HCT116 (cell line): ENCODE data around the gene FRAS1. TPM values are rescaled to one million over a fixed set of nuclear protein-coding genes. Genes with fewer than 3 reads are reported as not detected.

Experiments used
- ATAC-seq: fragments of 200-7000 bp; cut with Tn5 transposase; 2 replicates; pipeline ENCODE4 v1.9.1; 2020; ENCODE audit warnings: mild to moderate bottlenecking, moderate library complexity
- BruUV-seq: library from RNA; stranded (reverse); fragments of 400-500 nt; replicated peaks from 2 replicates; lab custom pipeline; 2021; lab: Mats Ljungman, UMichigan
- CTCF ChIA-PET: fragments of 300-600 bp; sonication (Branson Sonifier 250); formaldehyde crosslinking; loops from one replicate; lab custom pipeline; 2021; ENCODE audit warnings: antibody characterized with exemption; lab: Charles Lee
- POLR2A ChIA-PET: fragments of 300-600, 350-600 bp; sonication (Branson Sonifier 250); formaldehyde crosslinking; loops from one replicate; lab custom pipeline; 2021; ENCODE audit warnings: antibody characterized with exemption; lab: Charles Lee
- RAD21 ChIA-PET, 2 experiments: fragments of 300-600 bp; sonication (Branson Sonifier 250); formaldehyde crosslinking; loops; one replicate each; lab custom pipeline; 2023; ENCODE audit warnings: low total read pairs in 2 of 2; ENCODE audit not compliant: uncharacterized antibody in 2 of 2, unreplicated experiment in 2 of 2, low non-redundant PET in 1 of 2; lab: Charles Lee
- DNase-seq: peaks from one replicate; pipeline ENCODE4 v3.0.0-alpha.2; 2010; ENCODE audit warnings: low read depth, low spot score
- H2AFZ ChIP-seq: fragments of 200-600 bp; shearing (Covaris generic), sonication (generic); 2 replicates; pipeline ENCODE4 v1.6.1; 2017; ENCODE audit warnings: low read depth, mixed run types, mixed read lengths, antibody characterized with exemption, low read length; ENCODE audit not compliant: poor library complexity, severe bottlenecking
- H3K27ac ChIP-seq: 2 replicates; pipeline ENCODE4 v1.5.1; 2012; ENCODE audit warnings: low read depth, low read length
- H3K27me3 ChIP-seq: fragments of 200-600 bp; sonication (generic); 2 replicates; pipeline ENCODE4 v1.6.1; 2016; ENCODE audit warnings: mixed run types, low read length, mixed read lengths; ENCODE audit not compliant: insufficient read depth
- H3K36me3 ChIP-seq, 2 experiments: fragments of 200-500 bp in 1 of 2; fragments of 200-600 bp in 1 of 2; sonication (Bioruptor generic) in 1 of 2; sonication (generic) in 1 of 2; 2 replicates each; pipeline versions ENCODE4 v1.5.1 to v1.6.1; 2014 to 2016; ENCODE audit warnings: low read length in 2 of 2, inconsistent platforms in 1 of 2, mixed read lengths in 1 of 2, mixed run types in 1 of 2; ENCODE audit not compliant: insufficient read depth in 2 of 2, control insufficient read depth in 1 of 2
- H3K4me1 ChIP-seq, 2 experiments: fragments of 200-600 bp in 1 of 2; sonication (generic) in 1 of 2; 2 replicates each; pipeline versions ENCODE4 v1.5.1 to v1.6.1; 2012 to 2017; ENCODE audit warnings: low read length in 2 of 2, inconsistent platforms in 1 of 2, mild to moderate bottlenecking in 1 of 2, mixed read lengths in 1 of 2, mixed run types in 1 of 2, moderate library complexity in 1 of 2; ENCODE audit not compliant: insufficient read depth in 2 of 2, control insufficient read depth in 1 of 2
- H3K4me2 ChIP-seq: fragments of 200-600 bp; sonication (generic); 2 replicates; pipeline ENCODE4 v1.6.1; 2017; ENCODE audit warnings: mixed run types, low read length, mixed read lengths
- H3K4me3 ChIP-seq, 2 experiments: fragments of 200-600 bp in 1 of 2; sonication (generic) in 1 of 2; replicated peaks in 1 of 2; 2 replicates each; pipeline ENCODE4 v1.5.1; 2011 to 2016; ENCODE audit warnings: low read length in 2 of 2, control low read depth in 1 of 2, low read depth in 1 of 2, mild to moderate bottlenecking in 1 of 2, mixed read lengths in 1 of 2, mixed run types in 1 of 2
- H3K79me2 ChIP-seq: fragments of 200-600 bp; sonication (generic); 2 replicates; pipeline ENCODE4 v1.6.1; 2017; ENCODE audit warnings: mild to moderate bottlenecking, mixed run types, low read length, moderate library complexity, mixed read lengths; ENCODE audit not compliant: insufficient read depth
- H3K9ac ChIP-seq: fragments of 200-600 bp; sonication (generic); 2 replicates; pipeline ENCODE4 v1.6.1; 2016; ENCODE audit warnings: low read length, mixed read lengths
- H3K9me2 ChIP-seq: fragments of 200-600 bp; sonication (generic), shearing (Covaris generic); 2 replicates; pipeline ENCODE4 v1.6.1; 2017; ENCODE audit warnings: mixed run types, mild to moderate bottlenecking, moderate library complexity; ENCODE audit not compliant: insufficient read depth
- H3K9me3 ChIP-seq, 2 experiments: fragments of 200-500 bp in 1 of 2; fragments of 200-600 bp in 1 of 2; sonication (Bioruptor generic) in 1 of 2; sonication (generic) in 1 of 2; 2 replicates each; pipeline ENCODE4 v1.6.1; 2014 to 2017; ENCODE audit warnings: low read length in 2 of 2, mixed read lengths in 2 of 2, inconsistent platforms in 1 of 2, low read depth in 1 of 2, mild to moderate bottlenecking in 1 of 2, mixed run types in 1 of 2, moderate library complexity in 1 of 2; ENCODE audit not compliant: control insufficient read depth in 1 of 2, insufficient read depth in 1 of 2
- H4K20me1 ChIP-seq: fragments of 200-600 bp; sonication (generic), shearing (Covaris generic); 2 replicates; pipeline ENCODE4 v1.6.1; 2017; ENCODE audit warnings: mixed run types, mild to moderate bottlenecking, moderate library complexity; ENCODE audit not compliant: insufficient read depth
- CBX3 ChIP-seq: IDR thresholded peaks from 2 replicates; pipeline ENCODE4 v1.6.1; 2012; ENCODE audit warnings: low read depth
- CEBPB ChIP-seq: IDR thresholded peaks from 2 replicates; pipeline ENCODE4 v1.6.1; 2012; ENCODE audit warnings: low read depth
- POLR2A ChIP-seq: IDR thresholded peaks from 2 replicates; pipeline ENCODE4 v1.7.0; 2011; ENCODE audit warnings: borderline replicate concordance; ENCODE audit not compliant: insufficient read depth, insufficient read length; ENCODE audit errors: extremely low read depth
- RAD21 ChIP-seq: IDR thresholded peaks from 2 replicates; pipeline ENCODE4 v1.6.1; 2012; ENCODE audit warnings: low read depth, mild to moderate bottlenecking
- SIN3A ChIP-seq: IDR thresholded peaks from 2 replicates; pipeline ENCODE4 v1.6.1; 2012; ENCODE audit warnings: low read depth
- SP1 ChIP-seq: IDR thresholded peaks from 2 replicates; pipeline ENCODE4 v1.6.1; 2012; ENCODE audit warnings: low read depth
- intact Hi-C: fragments of 100-400 bp; cut with micrococcal nuclease; formaldehyde crosslinking; loops from 2 replicates; pipeline ENCODE4 v1.10.0; 2022
- total RNA-seq: library from RNA; stranded (reverse); gene quantifications from one replicate; pipeline ENCODE4 v1.2.1, GENCODE V29; 2021; ENCODE audit not compliant: unreplicated experiment
- TF ChIP-seq, protein P1 (sequence below): IDR thresholded peaks from 2 replicates; pipeline ENCODE4 v1.6.1; 2012; ENCODE audit warnings: low read depth
- TF ChIP-seq, protein P2 (sequence below): IDR thresholded peaks from 2 replicates; pipeline ENCODE4 v1.6.1; 2012

The FRAS1 gene
- total RNA-seq, 1 experiment from 2014 or later: 33.5 TPM

- no peak overlapping the region for H3K4me3 ChIP-seq
- intact Hi-C loops: no loop called here
- H3K36me3 ChIP-seq: no peaks in the 10 kb centered on the region
- no peaks in the 10 kb centered on the region for H3K9me3 ChIP-seq
- H3K79me2 ChIP-seq: no peaks in the 10 kb centered on the region
- BruUV-seq: no TSS peak
- H3K4me1 ChIP-seq: no peaks in the 10 kb centered on the region
- H4K20me1 ChIP-seq: no peaks in the 10 kb centered on the region
- no peak for TF ChIP-seq SP1
- TF ChIP-seq, protein P1, sequence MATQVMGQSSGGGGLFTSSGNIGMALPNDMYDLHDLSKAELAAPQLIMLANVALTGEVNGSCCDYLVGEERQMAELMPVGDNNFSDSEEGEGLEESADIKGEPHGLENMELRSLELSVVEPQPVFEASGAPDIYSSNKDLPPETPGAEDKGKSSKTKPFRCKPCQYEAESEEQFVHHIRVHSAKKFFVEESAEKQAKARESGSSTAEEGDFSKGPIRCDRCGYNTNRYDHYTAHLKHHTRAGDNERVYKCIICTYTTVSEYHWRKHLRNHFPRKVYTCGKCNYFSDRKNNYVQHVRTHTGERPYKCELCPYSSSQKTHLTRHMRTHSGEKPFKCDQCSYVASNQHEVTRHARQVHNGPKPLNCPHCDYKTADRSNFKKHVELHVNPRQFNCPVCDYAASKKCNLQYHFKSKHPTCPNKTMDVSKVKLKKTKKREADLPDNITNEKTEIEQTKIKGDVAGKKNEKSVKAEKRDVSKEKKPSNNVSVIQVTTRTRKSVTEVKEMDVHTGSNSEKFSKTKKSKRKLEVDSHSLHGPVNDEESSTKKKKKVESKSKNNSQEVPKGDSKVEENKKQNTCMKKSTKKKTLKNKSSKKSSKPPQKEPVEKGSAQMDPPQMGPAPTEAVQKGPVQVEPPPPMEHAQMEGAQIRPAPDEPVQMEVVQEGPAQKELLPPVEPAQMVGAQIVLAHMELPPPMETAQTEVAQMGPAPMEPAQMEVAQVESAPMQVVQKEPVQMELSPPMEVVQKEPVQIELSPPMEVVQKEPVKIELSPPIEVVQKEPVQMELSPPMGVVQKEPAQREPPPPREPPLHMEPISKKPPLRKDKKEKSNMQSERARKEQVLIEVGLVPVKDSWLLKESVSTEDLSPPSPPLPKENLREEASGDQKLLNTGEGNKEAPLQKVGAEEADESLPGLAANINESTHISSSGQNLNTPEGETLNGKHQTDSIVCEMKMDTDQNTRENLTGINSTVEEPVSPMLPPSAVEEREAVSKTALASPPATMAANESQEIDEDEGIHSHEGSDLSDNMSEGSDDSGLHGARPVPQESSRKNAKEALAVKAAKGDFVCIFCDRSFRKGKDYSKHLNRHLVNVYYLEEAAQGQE: no peak
- TF ChIP-seq CBX3: no peak
- no peak overlapping the region for H3K27ac ChIP-seq
- ChIA-PET RAD21 (no interaction called here), CTCF (no interaction called here), POLR2A (interaction anchor here (1.6 kb wide), 1 partner anchor 9 kb away, joined by 4 read pairs; no protein-coding TSS in a partner anchor)
- H2AFZ ChIP-seq: no peak overlapping the region
- ATAC-seq (no peak), DNase-seq (no peak)
- no peaks in the 10 kb centered on the region for H3K27me3 ChIP-seq
- H3K4me2 ChIP-seq: no peak overlapping the region
- no peaks in the 10 kb centered on the region for H3K9me2 ChIP-seq
- no peak overlapping the region for H3K9ac ChIP-seq
These were observed 288.1 kb downstream of the FRAS1 start for GRCh38 chr4:78345237-78345636.

DNA sequence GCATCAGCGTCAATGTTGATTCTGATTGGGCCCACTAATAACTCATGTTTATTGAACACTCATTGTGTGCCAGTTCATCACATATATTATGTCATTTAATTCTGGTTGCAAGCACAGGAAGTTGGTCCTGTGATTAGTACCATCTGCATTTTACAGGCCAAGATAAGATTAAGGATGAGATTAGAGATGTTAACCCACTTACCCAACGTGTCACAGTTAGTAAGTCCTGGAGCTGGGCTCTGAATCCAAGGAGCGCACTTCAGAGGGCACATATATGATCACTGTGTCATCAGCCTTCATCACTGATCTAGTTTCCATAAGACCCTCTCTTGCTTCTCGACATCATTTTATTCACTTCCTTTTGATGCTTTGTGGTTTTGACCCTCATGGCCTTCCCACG, 289.1 kb downstream of the FRAS1 start:
- RAD21 ChIA-PET: interaction anchor here in 1 of 2 experiments (0.7 kb wide), 1 partner anchor 400 kb away, joined by 3 read pairs; no protein-coding TSS in a partner anchor
- CTCF ChIA-PET: no interaction called here
- no peaks in the 10 kb centered on the region for H3K36me3 ChIP-seq
- TF ChIP-seq, protein P2, sequence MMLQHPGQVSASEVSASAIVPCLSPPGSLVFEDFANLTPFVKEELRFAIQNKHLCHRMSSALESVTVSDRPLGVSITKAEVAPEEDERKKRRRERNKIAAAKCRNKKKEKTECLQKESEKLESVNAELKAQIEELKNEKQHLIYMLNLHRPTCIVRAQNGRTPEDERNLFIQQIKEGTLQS: no peak
- TF ChIP-seq, protein P1: no peak
- TF ChIP-seq POLR2A: no peak
- TF ChIP-seq SIN3A: no peak
- TF ChIP-seq RAD21: no peak
- no peak for TF ChIP-seq CEBPB
- no peak for TF ChIP-seq SP1
- H3K9ac ChIP-seq: no peak overlapping the region
- H3K9me2 ChIP-seq: no peaks in the 10 kb centered on the region
- no peak overlapping the region for H3K4me2 ChIP-seq
- BruUV-seq: no TSS peak
- H3K4me1 ChIP-seq: no peaks in the 10 kb centered on the region
- ATAC-seq: no peak
- H2AFZ ChIP-seq: no peak overlapping the region
- POLR2A ChIA-PET: interaction anchor here (1.6 kb wide), 1 partner anchor 8 kb away, joined by 4 read pairs; no protein-coding TSS in a partner anchor
- no peaks in the 10 kb centered on the region for H3K27me3 ChIP-seq
- intact Hi-C loops: no loop called here
- H4K20me1 ChIP-seq: no peaks in the 10 kb centered on the region
- H3K27ac ChIP-seq: no peak overlapping the region
- H3K9me3 ChIP-seq: no peaks in the 10 kb centered on the region
- H3K79me2 ChIP-seq: no peaks in the 10 kb centered on the region
- no peak overlapping the region for H3K4me3 ChIP-seq
- DNase-seq: no peak
